Lower leg skin (tissue), 4 donors: Measurements from ENCODE around the gene OR1J1. TPM values are rescaled to one million over a fixed set of nuclear protein-coding genes. Genes with fewer than 3 reads are reported as not detected.

ENCODE experiments used
- DNase-seq, 2 donors: peaks; one replicate each; pipeline ENCODE4 v3.0.0-alpha.2; 2019; ENCODE audit warnings: low spot score in 2 of 2
- H3K4me3 ChIP-seq: fragments of 200-600 bp; sonication (generic); 2 replicates; pipeline ENCODE4 v1.5.1; 2017; ENCODE audit warnings: mild to moderate bottlenecking, low read depth; ENCODE audit not compliant: poor library complexity, severe bottlenecking
- POLR2A ChIP-seq, 2 donors: fragments of 450-650 bp; IDR thresholded peaks; one replicate each; pipeline ENCODE4 v1.6.1; 2016 to 2017; ENCODE audit warnings: antibody characterized with exemption in 2 of 2, mild to moderate bottlenecking in 1 of 2, moderate library complexity in 1 of 2
- WGBS, 2 donors: methylation state at CpG; one replicate each; pipeline ENCODE4 v1.1.5; 2018; 5-methylcytosine and 5-hydroxymethylcytosine counted together
- intact Hi-C: fragments of 100-400 bp; cut with DNase I; formaldehyde crosslinking; loops from one replicate; pipeline ENCODE4 v1.15.0; 2023; ENCODE audit warnings: low total_unique reads
- total RNA-seq, 4 donors: library from RNA; depleted of rRNA; stranded (reverse); fragments of >200 nt; gene quantifications; one replicate each; pipeline ENCODE4 v1.1.0, GENCODE V29; 2016
- TF ChIP-seq, protein P1 (sequence below), 3 donors: fragments of 450-650 bp; IDR thresholded peaks; one replicate each; pipeline ENCODE4 v1.5.1; 2016; ENCODE audit warnings: antibody characterized with exemption in 3 of 3, mild to moderate bottlenecking in 3 of 3, moderate library complexity in 2 of 3

The OR1J1 gene
- total RNA-seq, 4 donors from 2014 or later, result not detected

DNA sequence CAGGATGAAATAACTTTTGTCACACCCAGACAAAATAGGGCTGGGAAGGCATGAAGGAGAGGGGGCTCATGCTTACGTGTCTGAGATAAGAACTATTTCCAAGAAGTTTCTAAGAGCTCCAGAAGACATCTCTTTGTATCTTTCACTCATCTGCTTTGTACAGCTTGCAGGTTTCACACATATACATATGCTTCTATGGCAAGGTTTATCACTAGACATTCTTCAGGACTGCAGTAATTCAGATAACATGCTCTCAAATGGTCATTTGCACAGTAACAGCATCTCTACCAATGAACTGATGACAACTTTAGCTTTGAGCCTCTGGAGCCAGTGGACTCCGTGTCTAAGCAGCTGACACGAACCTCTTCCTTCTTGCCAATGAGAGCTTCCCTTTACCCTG is 3.2 kb downstream of the OR1J1 start:
- 58 to 80% methylated on average over 3 of the region's 3 CpGs for WGBS, 2 donors
- H3K4me3 ChIP-seq, result no peak overlapping the region
- no peak for DNase-seq
- TF ChIP-seq POLR2A (IDR thresholded peaks at IDR 0.05), result no peak
- TF ChIP-seq, protein P1, sequence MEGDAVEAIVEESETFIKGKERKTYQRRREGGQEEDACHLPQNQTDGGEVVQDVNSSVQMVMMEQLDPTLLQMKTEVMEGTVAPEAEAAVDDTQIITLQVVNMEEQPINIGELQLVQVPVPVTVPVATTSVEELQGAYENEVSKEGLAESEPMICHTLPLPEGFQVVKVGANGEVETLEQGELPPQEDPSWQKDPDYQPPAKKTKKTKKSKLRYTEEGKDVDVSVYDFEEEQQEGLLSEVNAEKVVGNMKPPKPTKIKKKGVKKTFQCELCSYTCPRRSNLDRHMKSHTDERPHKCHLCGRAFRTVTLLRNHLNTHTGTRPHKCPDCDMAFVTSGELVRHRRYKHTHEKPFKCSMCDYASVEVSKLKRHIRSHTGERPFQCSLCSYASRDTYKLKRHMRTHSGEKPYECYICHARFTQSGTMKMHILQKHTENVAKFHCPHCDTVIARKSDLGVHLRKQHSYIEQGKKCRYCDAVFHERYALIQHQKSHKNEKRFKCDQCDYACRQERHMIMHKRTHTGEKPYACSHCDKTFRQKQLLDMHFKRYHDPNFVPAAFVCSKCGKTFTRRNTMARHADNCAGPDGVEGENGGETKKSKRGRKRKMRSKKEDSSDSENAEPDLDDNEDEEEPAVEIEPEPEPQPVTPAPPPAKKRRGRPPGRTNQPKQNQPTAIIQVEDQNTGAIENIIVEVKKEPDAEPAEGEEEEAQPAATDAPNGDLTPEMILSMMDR (IDR thresholded peaks at IDR 0.05), result no peak
- intact Hi-C loops, result no loop called here

DNA sequence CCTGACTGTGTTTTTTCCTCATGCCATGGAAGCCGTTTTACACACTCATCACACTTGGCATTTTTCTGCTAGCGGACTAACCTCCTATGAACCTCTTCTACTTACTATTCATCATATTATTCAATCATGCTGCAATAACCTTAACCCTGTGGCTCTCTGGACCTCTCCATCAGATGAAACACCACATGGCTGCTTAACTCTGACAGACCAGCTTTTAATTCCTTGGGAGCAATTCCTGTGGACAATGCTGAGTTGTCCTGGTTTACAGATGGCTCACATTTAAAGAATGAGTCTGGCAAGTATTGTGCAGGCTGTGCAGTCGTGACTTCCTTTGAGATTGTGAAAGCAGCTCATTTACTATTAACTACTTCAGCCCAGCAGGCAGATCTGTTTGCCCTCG is 9.0 kb downstream of the OR1J1 start:
- 49 to 51% methylated on average over 4 of the region's 4 CpGs for WGBS, 2 donors
- intact Hi-C loops, result loop anchor here (10.0 kb wide), 1 partner anchor 516 kb away; no protein-coding TSS in a partner anchor
- TF ChIP-seq, protein P1 (IDR thresholded peaks at IDR 0.05), result no peak
- TF ChIP-seq POLR2A (IDR thresholded peaks at IDR 0.05), result no peak

DNA sequence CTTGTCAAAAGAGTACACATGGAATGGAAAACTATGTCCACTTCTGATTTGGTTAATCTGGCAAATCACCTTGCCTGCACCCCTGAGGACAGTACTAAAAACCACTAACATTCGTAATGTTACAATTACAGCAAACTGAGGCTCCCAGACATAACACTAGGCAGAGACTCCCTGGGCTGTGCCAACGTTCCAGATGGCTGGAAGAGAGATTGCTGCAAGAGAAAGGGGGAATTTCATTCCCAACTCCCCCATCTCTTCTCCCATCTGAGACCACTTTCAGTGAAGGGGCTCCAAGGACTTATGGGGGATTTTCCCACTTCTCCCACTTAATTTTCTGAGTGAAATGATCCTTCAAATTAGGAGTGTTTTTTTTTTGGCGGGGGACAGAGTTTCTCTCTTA is 11.3 kb downstream of the OR1J1 start:
- intact Hi-C loops, result loop anchor here (10.0 kb wide), 1 partner anchor 518 kb away; no protein-coding TSS in a partner anchor
- DNase-seq, result no peak
- H3K4me3 ChIP-seq, result no peak overlapping the region
- TF ChIP-seq, protein P1 (IDR thresholded peaks at IDR 0.05), result no peak
- no peak for TF ChIP-seq POLR2A (IDR thresholded peaks at IDR 0.05)
- 65 to 70% methylated on average over 3 of the region's 3 CpGs for WGBS, 2 donors

More for the DNA sequence above, 9.0 kb downstream of the OR1J1 start:
- DNase-seq, result no peak
- H3K4me3 ChIP-seq, result no peak overlapping the region

DNA sequence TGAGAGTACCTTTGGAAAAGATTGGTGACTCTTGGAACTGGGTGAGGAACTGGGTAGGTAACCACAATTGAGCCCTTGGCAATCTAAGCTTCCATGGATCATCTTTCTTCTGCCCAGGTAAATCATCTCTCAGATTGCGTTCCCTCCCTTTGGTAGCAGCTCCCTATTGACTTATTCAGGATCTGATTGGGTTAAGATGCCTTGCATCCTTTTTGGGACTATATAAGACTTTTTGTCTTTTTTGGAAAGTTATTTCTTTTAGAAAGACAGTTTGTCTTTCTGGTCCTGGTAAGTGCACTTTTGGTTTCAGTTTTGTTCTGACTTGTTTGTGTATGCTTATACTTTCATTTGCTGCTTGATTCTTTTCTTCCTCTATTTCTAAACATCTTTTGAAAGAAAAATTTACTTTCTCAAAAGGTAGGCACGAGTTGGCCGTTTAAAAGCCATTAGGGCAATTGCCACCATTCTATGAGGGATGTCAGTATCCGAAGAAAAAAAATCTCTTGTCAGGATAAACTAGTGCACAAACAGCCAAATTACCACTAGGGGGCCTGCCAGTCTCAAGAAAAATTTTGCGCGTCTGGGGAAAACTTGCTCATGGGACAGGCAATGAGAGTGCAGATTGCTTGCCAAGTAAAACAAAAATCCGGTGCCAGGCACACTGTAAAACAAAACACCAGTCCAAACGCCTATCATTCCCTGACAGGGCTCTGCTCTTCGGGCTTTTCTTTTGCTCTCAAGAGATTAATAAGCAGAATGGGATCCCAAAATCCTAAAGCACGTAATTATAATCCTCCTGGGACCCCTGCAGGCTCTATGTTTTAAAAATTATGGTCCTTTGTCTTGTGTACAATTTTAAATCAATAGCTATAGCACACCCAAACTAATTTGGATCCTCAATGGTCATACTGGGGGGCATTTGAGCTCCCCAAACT is 12.8 kb downstream of the OR1J1 start:
- intact Hi-C loops, result loop anchor here (2.0 to 10.0 kb wide), 2 partner anchors 346 to 520 kb away; no protein-coding TSS in a partner anchor
- TF ChIP-seq, protein P1 (IDR thresholded peaks at IDR 0.05), result peak in 1 of 3 donors; percentile 55
- TF ChIP-seq POLR2A (IDR thresholded peaks at IDR 0.05), result no peak
- peak overlapping the region; percentile 4 for H3K4me3 ChIP-seq
- 5 to 9% methylated on average over 10 of the region's 10 CpGs for WGBS, 2 donors
- peak; percentile 82 to 92 for DNase-seq

DNA sequence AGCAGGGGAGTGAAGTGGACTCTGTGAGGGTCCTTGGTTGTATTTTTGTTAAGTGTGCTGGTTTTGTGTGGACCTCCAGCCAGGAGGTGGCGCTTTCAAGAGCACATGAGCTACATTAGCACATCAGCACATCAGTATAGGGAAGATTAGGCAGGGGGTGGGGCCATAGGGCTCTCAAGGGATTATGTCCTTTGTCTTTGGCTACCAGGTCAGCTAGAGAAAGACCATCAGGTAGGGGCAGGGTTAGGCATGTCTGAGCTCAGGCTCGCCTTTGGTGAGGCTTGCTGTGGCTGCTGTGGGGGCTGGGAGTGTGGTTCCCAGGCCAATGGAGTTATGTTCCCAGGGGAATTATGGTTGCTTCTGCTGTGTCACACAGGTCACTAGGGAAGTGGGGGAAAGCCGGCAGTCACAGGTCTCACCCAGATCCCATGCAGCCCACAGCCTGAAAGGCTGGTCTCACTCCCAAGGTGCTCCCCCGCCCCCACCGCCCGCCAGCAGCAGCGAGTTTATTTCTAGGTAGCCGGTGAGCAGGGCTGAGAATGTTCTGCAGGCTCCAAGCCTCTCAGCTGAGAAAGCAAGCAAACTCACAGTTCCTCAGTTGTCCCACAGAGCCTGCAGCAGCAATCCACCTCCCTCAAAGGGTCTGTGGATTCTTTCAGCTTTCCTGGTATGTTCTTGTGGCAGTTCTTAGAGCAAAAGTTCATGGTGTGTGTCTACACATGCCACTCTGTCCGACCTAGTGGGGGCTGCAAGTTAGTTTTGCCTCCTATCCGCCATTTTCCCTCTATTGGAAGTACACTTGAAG is 13.7 kb downstream of the OR1J1 start:
- no peak for DNase-seq
- WGBS, 2 donors, result 79 to 88% methylated on average over 9 to 10 of the region's 10 CpGs
- TF ChIP-seq, protein P1 (IDR thresholded peaks at IDR 0.05), result no peak
- H3K4me3 ChIP-seq, result peak overlapping the region; percentile 4
- intact Hi-C loops, result loop anchor here (2.0 to 10.0 kb wide), 2 partner anchors 347 to 521 kb away; no protein-coding TSS in a partner anchor
